OCI-LY7 (cell line): Measurements from ENCODE around the gene PTGR2. TPM values are rescaled to one million over a fixed set of nuclear protein-coding genes. Genes with fewer than 3 reads are reported as not detected.

Experiments
- BruUV-seq: library from RNA; stranded (reverse); fragments of 400-500 nt; replicated peaks from 2 replicates; lab custom pipeline; 2021; lab: Mats Ljungman, UMichigan
- CTCF ChIA-PET: fragments of 300-600 bp; sonication (Branson Sonifier 250); formaldehyde crosslinking; loops from one replicate; lab custom pipeline; 2022; ENCODE audit warnings: antibody characterized with exemption; ENCODE audit not compliant: unreplicated experiment; lab: Charles Lee
- POLR2A ChIA-PET: fragments of 300-600 bp; sonication (Branson Sonifier 250); formaldehyde crosslinking; loops from one replicate; lab custom pipeline; 2022; ENCODE audit warnings: antibody characterized with exemption; lab: Charles Lee
- DNase-seq: peaks from one replicate; pipeline ENCODE4 v3.0.0-alpha.2; 2015; ENCODE audit warnings: low spot score
- H2AFZ ChIP-seq: fragments of 200-600 bp; sonication (generic), shearing (Covaris generic); 2 replicates; pipeline ENCODE4 v1.6.1; 2014; ENCODE audit warnings: mild to moderate bottlenecking, antibody characterized with exemption, low read length, moderate library complexity
- H3K27ac ChIP-seq: fragments of 200-600 bp; sonication (generic); 2 replicates; pipeline ENCODE4 v1.5.1; 2014; ENCODE audit warnings: mixed run types, low read depth, mild to moderate bottlenecking, moderate library complexity, low read length, inconsistent platforms; ENCODE audit not compliant: poor library complexity, severe bottlenecking
- H3K36me3 ChIP-seq: fragments of 200-600 bp; sonication (generic); 2 replicates; pipeline ENCODE4 v1.6.1; 2014; ENCODE audit warnings: mild to moderate bottlenecking, antibody characterized with exemption, low read length, moderate library complexity, mixed read lengths; ENCODE audit not compliant: insufficient read depth
- H3K4me1 ChIP-seq: fragments of 200-600 bp; sonication (generic); 2 replicates; pipeline ENCODE4 v1.5.1; 2014; ENCODE audit warnings: mild to moderate bottlenecking, low read length; ENCODE audit not compliant: insufficient read depth, poor library complexity, severe bottlenecking
- H3K4me2 ChIP-seq: fragments of 200-600 bp; sonication (generic); 2 replicates; pipeline ENCODE4 v1.6.1; 2014; ENCODE audit warnings: mild to moderate bottlenecking, low read length
- H3K4me3 ChIP-seq: fragments of 200-600 bp; sonication (generic); 2 replicates; pipeline ENCODE4 v1.5.1; 2014; ENCODE audit warnings: mild to moderate bottlenecking, low read depth, low read length; ENCODE audit not compliant: poor library complexity, severe bottlenecking
- H3K79me2 ChIP-seq: fragments of 200-600 bp; sonication (generic); 2 replicates; pipeline ENCODE4 v1.6.1; 2016; ENCODE audit warnings: low read depth, mild to moderate bottlenecking, low read length, moderate library complexity, mixed read lengths; ENCODE audit not compliant: insufficient read depth
- H3K9me2 ChIP-seq: fragments of 200-600 bp; sonication (generic); 2 replicates; pipeline ENCODE4 v1.6.1; 2016; ENCODE audit warnings: mild to moderate bottlenecking, low read length, mixed read lengths; ENCODE audit not compliant: insufficient read depth
- H3K9me3 ChIP-seq: fragments of 200-600 bp; sonication (generic); 2 replicates; pipeline ENCODE4 v1.6.1; 2014; ENCODE audit warnings: mild to moderate bottlenecking, mixed run types, low read length, mixed read lengths
- H4K20me1 ChIP-seq: fragments of 200-600 bp; sonication (generic); 2 replicates; pipeline ENCODE4 v1.6.1; 2014; ENCODE audit warnings: mild to moderate bottlenecking, antibody characterized with exemption, low read length, moderate library complexity, mixed read lengths; ENCODE audit not compliant: insufficient read depth
- EZH2phosphoT487 ChIP-seq: fragments of 200-600 bp; sonication (generic); IDR thresholded peaks from 2 replicates; pipeline ENCODE4 v1.6.1; 2018; ENCODE audit warnings: low read depth, borderline replicate concordance, mild to moderate bottlenecking, mixed run types, antibody characterized with exemption, low read length, moderate library complexity, mixed read lengths
- intact Hi-C: fragments of 100-400 bp; cut with micrococcal nuclease; formaldehyde crosslinking; loops from one replicate; pipeline ENCODE4 v1.10.0; 2022; ENCODE audit not compliant: unreplicated experiment
- total RNA-seq, 2 experiments: library from RNA; depleted of rRNA in 1 of 2; stranded (reverse); fragments of >200 nt in 1 of 2; shearing (Covaris generic) in 1 of 2; gene quantifications; 2 replicates each; pipeline ENCODE4 v1.2.3, GENCODE V29; 2014 to 2022
- TF ChIP-seq, protein P1 (sequence below): fragments of 200-600 bp; sonication (generic); conservative IDR thresholded peaks from 2 replicates; pipeline ENCODE4 v1.5.1; 2014; ENCODE audit warnings: mild to moderate bottlenecking, antibody characterized with exemption, low read length, moderate library complexity, mixed read lengths

Gene PTGR2
- total RNA-seq, 2 experiments from 2014 or later: 6.4 to 14.3 TPM

DNA sequence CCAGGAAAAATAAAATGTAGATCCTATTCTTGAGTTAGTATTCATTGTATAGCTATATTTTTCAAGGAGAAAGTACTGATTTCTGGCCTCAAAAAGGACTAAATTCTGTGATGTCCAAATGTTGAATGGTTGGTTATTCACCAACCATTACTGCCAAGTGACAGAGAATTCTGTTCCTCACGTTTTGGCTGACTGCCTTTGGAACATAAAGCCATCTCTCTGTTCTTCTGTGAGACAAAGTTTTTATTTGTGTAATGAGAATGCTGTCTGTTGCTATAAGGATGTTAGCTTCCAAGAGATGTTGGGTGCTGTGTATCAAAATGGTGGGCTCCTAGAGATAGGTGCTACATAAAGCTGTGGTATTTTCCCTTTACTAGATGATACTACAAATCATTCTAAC is 44.3 kb downstream of the PTGR2 start:
- Histone ChIP-seq H3K9me3 (no peaks in the 10 kb centered on the region), H3K27ac (no peak overlapping the region), H3K4me3 (no peak overlapping the region), H2AFZ (no peak overlapping the region), H3K4me1 (no peaks in the 10 kb centered on the region), H3K4me2 (no peak overlapping the region), H3K9me2 (no peaks in the 10 kb centered on the region), H4K20me1 (no peaks in the 10 kb centered on the region; the same call in 1 of the 2 replicates), H3K36me3 (peaks cover 92% of the 10 kb centered on the region), H3K79me2 (peaks cover 13% of the 10 kb centered on the region; the same call in 1 of the 2 replicates)
- intact Hi-C loops: no loop called here
- ChIA-PET POLR2A (interaction anchor here (1.0 to 1.5 kb wide), 4 partner anchors 9 to 449 kb away, joined by 3 to 4 read pairs (median 4); partner anchors contain the start of gene ZNF410), CTCF (no interaction called here)
- no peak for DNase-seq
- no peak for TF ChIP-seq EZH2phosphoT487
- no TSS peak for BruUV-seq

DNA sequence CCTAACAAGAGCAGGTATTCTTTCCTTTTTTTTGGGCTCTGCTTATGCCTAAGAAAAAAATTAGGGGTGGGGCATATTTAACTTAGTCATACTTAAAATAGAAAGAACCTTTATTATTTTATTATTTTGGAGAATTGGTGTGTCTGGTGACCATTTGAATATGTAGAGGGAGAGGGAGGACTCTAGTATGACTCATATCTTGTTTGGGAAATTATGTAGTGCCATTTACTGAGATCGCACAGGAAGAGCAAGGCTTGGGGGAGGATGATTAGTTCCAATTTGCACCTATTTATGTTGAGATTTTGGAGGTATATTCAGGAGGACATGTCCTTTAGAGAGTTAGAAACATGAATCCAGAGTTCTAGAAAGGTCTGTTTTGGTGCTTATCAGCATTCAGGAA is 44.9 kb downstream of the PTGR2 start:
- no peak overlapping the region for H3K27ac ChIP-seq
- intact Hi-C loops: no loop called here
- POLR2A ChIA-PET: interaction anchor here (1.0 to 1.5 kb wide), 3 partner anchors 10 to 17 kb away, joined by 3 to 4 read pairs (median 4); partner anchors contain the start of gene ZNF410
- no peaks in the 10 kb centered on the region; the same call in 1 of the 2 replicates for H4K20me1 ChIP-seq
- H3K9me2 ChIP-seq: no peaks in the 10 kb centered on the region
- CTCF ChIA-PET: no interaction called here
- H3K4me1 ChIP-seq: no peaks in the 10 kb centered on the region
- BruUV-seq: no TSS peak
- H3K4me2 ChIP-seq: no peak overlapping the region
- no peak for DNase-seq
- TF ChIP-seq, protein P1, sequence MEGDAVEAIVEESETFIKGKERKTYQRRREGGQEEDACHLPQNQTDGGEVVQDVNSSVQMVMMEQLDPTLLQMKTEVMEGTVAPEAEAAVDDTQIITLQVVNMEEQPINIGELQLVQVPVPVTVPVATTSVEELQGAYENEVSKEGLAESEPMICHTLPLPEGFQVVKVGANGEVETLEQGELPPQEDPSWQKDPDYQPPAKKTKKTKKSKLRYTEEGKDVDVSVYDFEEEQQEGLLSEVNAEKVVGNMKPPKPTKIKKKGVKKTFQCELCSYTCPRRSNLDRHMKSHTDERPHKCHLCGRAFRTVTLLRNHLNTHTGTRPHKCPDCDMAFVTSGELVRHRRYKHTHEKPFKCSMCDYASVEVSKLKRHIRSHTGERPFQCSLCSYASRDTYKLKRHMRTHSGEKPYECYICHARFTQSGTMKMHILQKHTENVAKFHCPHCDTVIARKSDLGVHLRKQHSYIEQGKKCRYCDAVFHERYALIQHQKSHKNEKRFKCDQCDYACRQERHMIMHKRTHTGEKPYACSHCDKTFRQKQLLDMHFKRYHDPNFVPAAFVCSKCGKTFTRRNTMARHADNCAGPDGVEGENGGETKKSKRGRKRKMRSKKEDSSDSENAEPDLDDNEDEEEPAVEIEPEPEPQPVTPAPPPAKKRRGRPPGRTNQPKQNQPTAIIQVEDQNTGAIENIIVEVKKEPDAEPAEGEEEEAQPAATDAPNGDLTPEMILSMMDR: no peak
- no peak for TF ChIP-seq EZH2phosphoT487
- H3K36me3 ChIP-seq: peaks cover 94% of the 10 kb centered on the region
- H3K4me3 ChIP-seq: no peak overlapping the region
- H3K79me2 ChIP-seq: peaks cover 7% of the 10 kb centered on the region; the same call in 1 of the 2 replicates
- no peaks in the 10 kb centered on the region for H3K9me3 ChIP-seq
- no peak overlapping the region for H2AFZ ChIP-seq

DNA sequence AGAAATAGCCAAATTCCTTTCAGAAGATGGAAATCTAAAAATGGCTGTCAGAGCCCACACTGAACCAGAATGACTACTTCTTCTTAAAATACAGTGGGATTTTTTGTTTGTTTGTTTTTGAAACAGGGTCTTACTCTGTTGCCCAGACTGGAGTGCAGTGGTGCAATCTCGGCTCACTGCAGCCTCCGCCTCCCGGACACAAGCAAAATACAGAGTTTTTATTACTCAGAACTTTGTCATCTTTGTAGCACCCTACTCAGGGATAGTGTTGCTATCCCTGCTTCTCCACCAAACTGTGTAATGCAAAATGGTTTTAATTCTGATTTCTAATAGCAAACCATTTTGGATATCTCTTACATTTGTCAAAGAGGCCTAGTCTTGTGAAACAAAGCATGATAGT is 51.4 kb downstream of the PTGR2 start:
- no peak for TF ChIP-seq EZH2phosphoT487
- TF ChIP-seq, protein P1: no peak
- Histone ChIP-seq H3K4me3 (no peak overlapping the region), H3K4me1 (no peaks in the 10 kb centered on the region), H3K36me3 (peaks cover 78% of the 10 kb centered on the region), H2AFZ (no peak overlapping the region), H3K79me2 (no peaks in the 10 kb centered on the region), H3K9me3 (no peaks in the 10 kb centered on the region), H3K9me2 (no peaks in the 10 kb centered on the region), H3K27ac (no peak overlapping the region), H3K4me2 (no peak overlapping the region), H4K20me1 (no peaks in the 10 kb centered on the region; the same call in 1 of the 2 replicates)
- BruUV-seq: no TSS peak
- POLR2A ChIA-PET: no interaction called here
- CTCF ChIA-PET: no interaction called here
- DNase-seq: no peak
- intact Hi-C loops: no loop called here
